Measurements from ENCODE around the gene LDLR.
"Not testable (repeated sequence)": the region's sequence is repeated elsewhere in the genome, so short reads cannot be mapped to it uniquely, and the experiment has no call there.

DNA sequence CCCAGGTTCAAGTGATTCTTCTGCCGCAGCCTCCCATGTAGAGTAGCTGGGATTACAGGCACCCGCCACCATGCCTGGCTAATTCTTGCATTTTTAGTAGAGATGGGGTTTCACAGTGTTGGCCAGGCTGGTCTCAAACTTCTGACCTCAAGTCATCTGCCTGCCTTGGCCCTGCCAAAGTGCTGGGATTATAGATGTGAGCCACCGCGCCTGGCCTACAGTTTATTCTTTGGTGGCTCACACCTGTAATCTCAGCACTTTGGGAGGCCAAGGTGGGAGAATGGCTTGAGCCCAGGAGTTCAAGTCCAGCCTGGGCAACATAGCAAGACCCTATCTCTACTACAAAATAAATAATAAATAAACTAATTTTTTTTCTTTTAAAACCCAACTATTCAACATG is 34.9 kb downstream of the LDLR start:
- not testable (repeated sequence) for TF ChIP-seq POLR2A (IDR thresholded peaks at IDR 0.05; ENCODE audit: low read depth, low read length); POLR2AphosphoS5 (IDR thresholded peaks at IDR 0.05; ENCODE audit: insufficient read depth, low read depth, low read length); CTCF (IDR thresholded peaks at IDR 0.05; ENCODE audit: extremely low read depth in 1 of 2, insufficient read depth in 1 of 2, low read depth in 1 of 2, low read length in 2 of 2); EZH2 (IDR thresholded peaks at IDR 0.05; ENCODE audit: borderline replicate concordance, low read depth, low read length, severe bottlenecking)

All from endothelial cell of umbilical vein (primary cell).